HEK293 (cell line): ENCODE data around the gene PRKCZ.

Source experiments
- CTCF ChIA-PET: fragments of 350-600 bp; formaldehyde crosslinking; extraction: SDS; loops from one replicate; lab custom pipeline; 2021; ENCODE audit warnings: antibody characterized with exemption; lab: Yijun Ruan, JAX
- POLR2A ChIA-PET: fragments of 300-600 bp; formaldehyde crosslinking; extraction: SDS; loops from one replicate; lab custom pipeline; 2020; ENCODE audit warnings: antibody characterized with exemption, inconsistent platforms; lab: Yijun Ruan, JAX
- H3K27ac ChIP-seq: fragments of 200-500 bp; sonication (Bioruptor generic); 2 replicates; pipeline ENCODE4 v1.5.1; 2014; ENCODE audit warnings: low read depth, low read length, control low read depth, inconsistent platforms; ENCODE audit errors: extremely low read depth
- H3K36me3 ChIP-seq, 2 experiments: fragments of 200-500 bp in 1 of 2; sonication (Bioruptor generic) in 1 of 2; 1 replicate in 1 of 2; 2 replicates in 1 of 2; pipeline ENCODE4 v1.5.1; 2014 to 2017; ENCODE audit warnings: inconsistent platforms in 2 of 2, low read length in 2 of 2; ENCODE audit not compliant: control insufficient read depth in 2 of 2, insufficient read depth in 1 of 2
- H3K4me1 ChIP-seq: fragments of 200-500 bp; sonication (Bioruptor generic); 2 replicates; pipeline ENCODE4 v1.5.1; 2014; ENCODE audit warnings: mild to moderate bottlenecking, low read length, inconsistent platforms; ENCODE audit not compliant: control insufficient read depth, insufficient read depth
- H3K4me3 ChIP-seq: 2 replicates; pipeline ENCODE4 v1.5.1; 2011; ENCODE audit warnings: low read depth, mild to moderate bottlenecking, control low read depth, low read length, moderate library complexity
- H3K9me3 ChIP-seq: fragments of 200-500 bp; sonication (Bioruptor generic); 2 replicates; pipeline ENCODE4 v1.5.1; 2014; ENCODE audit warnings: low read depth, low read length, inconsistent platforms; ENCODE audit not compliant: control insufficient read depth, insufficient read depth
- EGR2 ChIP-seq: fragments of 450-650 bp; formaldehyde crosslinking; IDR thresholded peaks from 2 replicates; pipeline ENCODE4 v1.5.1; 2016; ENCODE audit warnings: low read depth, missing biosample characterization, missing genetic modification characterization
- GFI1B ChIP-seq: fragments of 450-650 bp; formaldehyde crosslinking; IDR thresholded peaks from 2 replicates; pipeline ENCODE4 v1.5.1; 2016; ENCODE audit warnings: missing biosample characterization, missing genetic modification characterization
- KLF7 ChIP-seq: fragments of 450-650 bp; formaldehyde crosslinking; IDR thresholded peaks from 2 replicates; pipeline ENCODE4 v1.5.1; 2016; ENCODE audit warnings: missing biosample characterization, missing genetic modification characterization, borderline replicate concordance
- REST ChIP-seq: fragments of 450-650 bp; formaldehyde crosslinking; IDR thresholded peaks from 2 replicates; pipeline ENCODE4 v1.5.1; 2016; ENCODE audit warnings: missing biosample characterization, missing genetic modification characterization
- SCRT1 ChIP-seq: fragments of 450-650 bp; formaldehyde crosslinking; IDR thresholded peaks from 2 replicates; pipeline ENCODE4 v1.5.1; 2016; ENCODE audit warnings: missing biosample characterization, missing genetic modification characterization, borderline replicate concordance
- TCF7L2 ChIP-seq: IDR thresholded peaks from 2 replicates; pipeline ENCODE4 v1.6.1; 2011; ENCODE audit warnings: low read depth, mild to moderate bottlenecking, inconsistent platforms, low read length, moderate library complexity, borderline replicate concordance
- ZFHX2 ChIP-seq: fragments of 450-650 bp; formaldehyde crosslinking; conservative IDR thresholded peaks from 2 replicates; pipeline ENCODE4 v1.5.1; 2016; ENCODE audit warnings: missing biosample characterization, missing genetic modification characterization
- ZNF148 ChIP-seq: fragments of 450-650 bp; formaldehyde crosslinking; IDR thresholded peaks from 2 replicates; pipeline ENCODE4 v1.5.0; 2017; ENCODE audit warnings: missing biosample characterization, missing genetic modification characterization, borderline replicate concordance
- ZNF239 ChIP-seq: fragments of 450-650 bp; formaldehyde crosslinking; IDR thresholded peaks from 2 replicates; pipeline ENCODE4 v1.5.1; 2016; ENCODE audit warnings: missing biosample characterization, missing genetic modification characterization
- ZNF24 ChIP-seq: fragments of 450-650 bp; formaldehyde crosslinking; IDR thresholded peaks from 2 replicates; pipeline ENCODE4 v1.5.1; 2016; ENCODE audit warnings: missing biosample characterization, missing genetic modification characterization
- ZNF248 ChIP-seq: fragments of 450-650 bp; formaldehyde crosslinking; IDR thresholded peaks from 2 replicates; pipeline ENCODE4 v1.5.1; 2017; ENCODE audit warnings: missing biosample characterization, missing genetic modification characterization
- ZNF292 ChIP-seq: fragments of 450-650 bp; formaldehyde crosslinking; IDR thresholded peaks from 2 replicates; pipeline ENCODE4 v1.5.1; 2016; ENCODE audit warnings: low read depth, missing biosample characterization, missing genetic modification characterization, borderline replicate concordance
- ZNF37A ChIP-seq: fragments of 450-650 bp; IDR thresholded peaks from 2 replicates; pipeline ENCODE4 v1.5.1; 2018; ENCODE audit warnings: missing biosample characterization, missing genetic modification characterization
- ZNF510 ChIP-seq: fragments of 450-650 bp; formaldehyde crosslinking; IDR thresholded peaks from 2 replicates; pipeline ENCODE4 v1.5.1; 2018; ENCODE audit warnings: mild to moderate bottlenecking, missing genetic modification characterization, missing biosample characterization; ENCODE audit not compliant: insufficient replicate concordance
- ZNF530 ChIP-seq: fragments of 450-650 bp; formaldehyde crosslinking; IDR thresholded peaks from 2 replicates; pipeline ENCODE4 v1.5.1; 2016; ENCODE audit warnings: low read depth, missing biosample characterization, missing genetic modification characterization
- ZNF571 ChIP-seq: fragments of 450-650 bp; formaldehyde crosslinking; IDR thresholded peaks from 2 replicates; pipeline ENCODE4 v1.5.0; 2017; ENCODE audit warnings: missing biosample characterization, missing genetic modification characterization
- ZNF610 ChIP-seq: fragments of 450-650 bp; formaldehyde crosslinking; IDR thresholded peaks from 2 replicates; pipeline ENCODE4 v1.5.1; 2016; ENCODE audit warnings: missing biosample characterization, missing genetic modification characterization, borderline replicate concordance
- ZNF664 ChIP-seq: fragments of 450-650 bp; formaldehyde crosslinking; IDR thresholded peaks from 2 replicates; pipeline ENCODE4 v1.5.1; 2016; ENCODE audit warnings: missing biosample characterization, missing genetic modification characterization
- ZNF677 ChIP-seq: fragments of 450-650 bp; IDR thresholded peaks from 2 replicates; pipeline ENCODE4 v1.5.0; 2018; ENCODE audit warnings: missing biosample characterization, mild to moderate bottlenecking, missing genetic modification characterization, moderate library complexity
- ZNF707 ChIP-seq: fragments of 450-650 bp; formaldehyde crosslinking; IDR thresholded peaks from 2 replicates; pipeline ENCODE4 v1.5.1; 2016; ENCODE audit warnings: missing biosample characterization, missing genetic modification characterization

The PRKCZ gene

GRCh38 chr1:2072109-2072806, 22.0 kb downstream of the PRKCZ start:
- Histone ChIP-seq H3K27ac (no peak overlapping the region), H3K36me3 (peaks cover 0 to 56% of the 10 kb centered on the region in 2 experiments; a peak in 1 of 3 replicates)
- ChIA-PET POLR2A (no interaction called here), CTCF (interaction anchor here (0.8 to 0.9 kb wide), 2 partner anchors 27 to 68 kb away, joined by 4 read pairs; no protein-coding TSS in a partner anchor)
- TF ChIP-seq ZFHX2 (tag by site-specific recombination) (peak; percentile 64), KLF7 (tag by site-specific recombination) (no peak), EGR2 (tag by site-specific recombination) (peak; percentile 69), TCF7L2 (no peak), ZNF292 (tag by site-specific recombination) (no peak)
- TF ChIP-seq, all 188 proteins: peak for 2
- H3K4me3 ChIP-seq: no peak overlapping the region
- H3K9me3 ChIP-seq: no peaks in the 10 kb centered on the region
- no peaks in the 10 kb centered on the region for H3K4me1 ChIP-seq

GRCh38 chr1:2072891-2073290, 22.7 kb downstream of the PRKCZ start:
- Histone ChIP-seq H3K9me3 (no peaks in the 10 kb centered on the region), H3K27ac (no peak overlapping the region), H3K4me1 (no peaks in the 10 kb centered on the region), H3K4me3 (no peak overlapping the region), H3K36me3 (peaks cover 0 to 54% of the 10 kb centered on the region in 2 experiments; a peak in 1 of 3 replicates)
- POLR2A ChIA-PET: no interaction called here
- TF ChIP-seq ZNF707 (tag by site-specific recombination) (no peak), ZNF248 (no peak), GFI1B (tag by site-specific recombination) (no peak), ZNF239 (no peak), ZNF530 (tag by site-specific recombination) (no peak), ZNF610 (tag by site-specific recombination) (no peak), ZNF510 (no peak), ZNF677 (tag by site-specific recombination) (no peak), SCRT1 (tag by site-specific recombination) (no peak), ZNF24 (tag by site-specific recombination) (no peak), ZNF664 (tag by site-specific recombination) (no peak), REST (no peak), ZNF571 (no peak), ZNF37A (tag by site-specific recombination) (no peak), ZNF148 (no peak)
- CTCF ChIA-PET: interaction anchor here (0.8 kb wide), 1 partner anchor 67 kb away, joined by 4 read pairs; no protein-coding TSS in a partner anchor
